ENCODE results near the gene TDRD6. TPM values are rescaled to one million over a fixed set of nuclear protein-coding genes. Genes with fewer than 3 reads are reported as not detected.

The TDRD6 gene
- total RNA-seq, 6 experiments from 2014 or later = 0.13 to 1.4 (median 0.72) TPM

- H3K36me3 ChIP-seq = peaks cover 0 to 3% (median 0%) of the 10 kb centered on the region in 4 donors
- 89% methylated on average over 5 of the region's 6 CpGs for WGBS (ENCODE audit: insufficient coverage, low coverage, low lambda C conversion rate, missing lambda C conversion rate)
- no peaks in the 10 kb centered on the region for H3K9me3 ChIP-seq
- intact Hi-C loops (cut with DNase I) = no loop called here
- TF ChIP-seq CTCF (IDR thresholded peaks at IDR 0.05) = no peak
- no peaks in the 10 kb centered on the region for H3K4me1 ChIP-seq
- ATAC-seq (no peak), DNase-seq (no peak)
- H3K27ac ChIP-seq = no peak overlapping the region
- no peaks in the 10 kb centered on the region for H3K27me3 ChIP-seq
- no peak overlapping the region for H3K4me3 ChIP-seq
These were observed 10.9 kb upstream of the TDRD6 start for GRCh38 chr6:46676604-46677313.

- H3K4me3 ChIP-seq = no peak overlapping the region
- peaks cover 0 to 3% (median 0%) of the 10 kb centered on the region in 4 donors for H3K36me3 ChIP-seq
- intact Hi-C loops (cut with DNase I) = no loop called here
- TF ChIP-seq CTCF (IDR thresholded peaks at IDR 0.05) = peak in 3 of 4 donors; percentile 10 to 18 (median 13)
- no peak for TF ChIP-seq POLR2A (IDR thresholded peaks at IDR 0.05)
- no peaks in the 10 kb centered on the region for H3K27me3 ChIP-seq
- no peaks in the 10 kb centered on the region for H3K9me3 ChIP-seq
- ATAC-seq = no peak
- H3K27ac ChIP-seq = no peak overlapping the region
- H3K4me1 ChIP-seq = no peaks in the 10 kb centered on the region
- no peak for DNase-seq
- 88% methylated on average over 4 of the region's 4 CpGs for WGBS (ENCODE audit: insufficient coverage, low coverage, low lambda C conversion rate, missing lambda C conversion rate)
These were observed 10.4 kb upstream of the TDRD6 start for GRCh38 chr6:46677314-46677654.

GRCh38 chr6:46684771-46685170, 2.9 kb upstream of the TDRD6 start:
- H3K9me3 ChIP-seq = no peaks in the 10 kb centered on the region
- no peak for TF ChIP-seq POLR2A (IDR thresholded peaks at IDR 0.05)
- TF ChIP-seq CTCF (IDR thresholded peaks at IDR 0.05) = no peak

GRCh38 chr6:46688117-46688965, 656 bp downstream of the TDRD6 start:
- Histone ChIP-seq H3K4me3 (no peak overlapping the region), H3K27ac (no peak overlapping the region), H3K9me3 (no peaks in the 10 kb centered on the region), H3K27me3 (no peaks in the 10 kb centered on the region), H3K36me3 (no peaks in the 10 kb centered on the region), H3K4me1 (peaks cover 0 to 14% (median 2%) of the 10 kb centered on the region in 4 donors)
- intact Hi-C loops (cut with DNase I) = no loop called here
- DNase-seq (peak in 1 of 3 donors; percentile 42), ATAC-seq (no peak)
- TF ChIP-seq CTCF (IDR thresholded peaks at IDR 0.05) = no peak
- TF ChIP-seq POLR2A (IDR thresholded peaks at IDR 0.05) = no peak
- WGBS (ENCODE audit: insufficient coverage, low coverage, low lambda C conversion rate, missing lambda C conversion rate) = 94% methylated on average over 15 of the region's 85 CpGs

More at GRCh38 chr6:46684771-46685170, 2.9 kb upstream of the TDRD6 start:
- Histone ChIP-seq H3K4me3 (no peak overlapping the region), H3K27me3 (no peaks in the 10 kb centered on the region), H3K4me1 (peaks cover 0 to under 1% (median 0%) of the 10 kb centered on the region in 4 donors), H3K36me3 (no peaks in the 10 kb centered on the region), H3K27ac (no peak overlapping the region)
- intact Hi-C loops (cut with DNase I) = no loop called here
- DNase-seq (no peak), ATAC-seq (no peak)
- 70% methylated on average over 4 of the region's 4 CpGs for WGBS (ENCODE audit: insufficient coverage, low coverage, low lambda C conversion rate, missing lambda C conversion rate)

Data from right lobe of liver (tissue), 6 donors.